GM23338 (cell line): ENCODE measurements around the gene FOXD2. TPM values are rescaled to one million over a fixed set of nuclear protein-coding genes. Genes with fewer than 3 reads are reported as not detected.

Experiments used
- ATAC-seq: fragments of 200-7000 bp; cut with Tn5 transposase; 3 replicates; pipeline ENCODE4 v1.9.1; 2020
- DNase-seq: peaks from one replicate; pipeline ENCODE4 v3.0.0-alpha.2; 2015; ENCODE audit warnings: low spot score
- H2AFZ ChIP-seq: fragments of 200-600 bp; sonication (generic); 2 replicates; pipeline ENCODE4 v1.8.0; 2016; ENCODE audit warnings: antibody characterized with exemption, mild to moderate bottlenecking, moderate library complexity
- H3F3A ChIP-seq: fragments of 200-600 bp; sonication (generic); replicated peaks from 2 replicates; pipeline ENCODE4 v1.8.0; 2017; ENCODE audit warnings: antibody characterized with exemption, mixed run types, low read depth
- H3K27ac ChIP-seq: fragments of 200-600 bp; sonication (generic); 2 replicates; pipeline ENCODE4 v1.6.1; 2016; ENCODE audit warnings: low read depth
- H3K27me3 ChIP-seq: fragments of 200-600 bp; sonication (generic); 2 replicates; pipeline ENCODE4 v1.8.0; 2016; ENCODE audit warnings: mild to moderate bottlenecking, mixed run types, moderate library complexity; ENCODE audit not compliant: insufficient read depth
- H3K36me3 ChIP-seq: fragments of 200-600 bp; sonication (generic); 2 replicates; pipeline ENCODE4 v1.8.0; 2016; ENCODE audit warnings: mild to moderate bottlenecking; ENCODE audit not compliant: insufficient read depth
- H3K4me1 ChIP-seq: fragments of 200-600 bp; sonication (generic); 2 replicates; pipeline ENCODE4 v1.8.0; 2016; ENCODE audit warnings: mild to moderate bottlenecking, moderate library complexity; ENCODE audit not compliant: insufficient read depth
- H3K4me2 ChIP-seq: fragments of 200-600 bp; sonication (generic); 2 replicates; pipeline ENCODE4 v1.7.1; 2017; ENCODE audit warnings: mixed run types
- H3K4me3 ChIP-seq: fragments of 200-600 bp; sonication (generic); 2 replicates; pipeline ENCODE4 v1.6.1; 2016; ENCODE audit warnings: mixed run types
- H3K79me2 ChIP-seq: fragments of 200-600 bp; sonication (generic); replicated peaks from 2 replicates; pipeline ENCODE4 v1.8.0; 2017; ENCODE audit warnings: mild to moderate bottlenecking; ENCODE audit not compliant: insufficient read depth
- H3K9me2 ChIP-seq: fragments of 200-600 bp; sonication (generic); 2 replicates; pipeline ENCODE4 v1.8.0; 2017; ENCODE audit not compliant: insufficient read depth
- H4K20me1 ChIP-seq: fragments of 200-600 bp; sonication (generic); replicated peaks from 2 replicates; pipeline ENCODE4 v1.8.0; 2017; ENCODE audit warnings: mild to moderate bottlenecking; ENCODE audit not compliant: insufficient read depth
- H3K27ac Mint-ChIP-seq: 2 replicates; pipeline ENCODE4 v1.8.0; 2020; ENCODE audit warnings: inconsistent platforms, mild to moderate bottlenecking, moderate library complexity, mixed read lengths
- H3K27me3 Mint-ChIP-seq: 3 replicates; pipeline ENCODE4 v1.8.0; 2022; ENCODE audit warnings: low read depth, mild to moderate bottlenecking, moderate library complexity, mixed read lengths, inconsistent platforms; ENCODE audit not compliant: insufficient read depth, poor library complexity
- H3K36me3 Mint-ChIP-seq: 3 replicates; pipeline ENCODE4 v1.8.0; 2021; ENCODE audit warnings: low read depth, mild to moderate bottlenecking, inconsistent platforms, moderate library complexity, mixed read lengths
- H3K4me1 Mint-ChIP-seq: 3 replicates; pipeline ENCODE4 v1.8.0; 2020; ENCODE audit warnings: mild to moderate bottlenecking, inconsistent platforms, mixed read lengths
- H3K4me3 Mint-ChIP-seq: 3 replicates; pipeline ENCODE4 v1.8.0; 2021; ENCODE audit warnings: moderate library complexity, mild to moderate bottlenecking, inconsistent platforms, mixed read lengths
- H3K9me3 Mint-ChIP-seq: 3 replicates; pipeline ENCODE4 v1.8.0; 2020; ENCODE audit warnings: moderate library complexity, mild to moderate bottlenecking, inconsistent platforms, mixed read lengths
- CREB1 ChIP-seq: fragments of 250-450 bp; sonication (Bioruptor Pico); IDR thresholded peaks from 2 replicates; pipeline ENCODE4 v1.5.0; 2020; ENCODE audit warnings: low read depth, mild to moderate bottlenecking, moderate library complexity
- CTCF ChIP-seq, 2 experiments: fragments of 200-600 bp in 1 of 2; sonication (generic) in 1 of 2; conservative IDR thresholded peaks; 2 replicates each; pipeline versions ENCODE4 v1.5.1 to v1.6.1; 2016 to 2017; ENCODE audit warnings: antibody characterized with exemption in 2 of 2, low read depth in 2 of 2, mild to moderate bottlenecking in 2 of 2, moderate library complexity in 1 of 2
- ETS1 ChIP-seq: IDR thresholded peaks from 2 replicates; pipeline ENCODE4 v1.6.1; 2016; ENCODE audit warnings: antibody characterized with exemption
- EZH2 ChIP-seq: fragments of 200-600 bp; sonication (generic); IDR thresholded peaks from one replicate; pipeline ENCODE4 v1.8.0; 2017; ENCODE audit warnings: antibody characterized with exemption, mild to moderate bottlenecking, low read depth; ENCODE audit not compliant: unreplicated experiment
- EZH2phosphoT487 ChIP-seq: fragments of 200-600 bp; sonication (generic); IDR thresholded peaks from one replicate; pipeline ENCODE4 v1.8.1; 2018; ENCODE audit warnings: antibody characterized with exemption; ENCODE audit not compliant: unreplicated experiment
- JUNB ChIP-seq: IDR thresholded peaks from one replicate; pipeline ENCODE4 v1.6.1; 2016; ENCODE audit warnings: antibody characterized with exemption; ENCODE audit not compliant: unreplicated experiment
- NANOG ChIP-seq: IDR thresholded peaks from 2 replicates; pipeline ENCODE4 v1.6.1; 2016; ENCODE audit warnings: antibody characterized with exemption, borderline replicate concordance
- POLR2AphosphoS5 ChIP-seq: IDR thresholded peaks from 2 replicates; pipeline ENCODE4 v1.6.1; 2016; ENCODE audit warnings: antibody characterized with exemption, low read depth
- REST ChIP-seq: IDR thresholded peaks from one replicate; pipeline ENCODE4 v1.6.1; 2018; ENCODE audit warnings: antibody characterized with exemption; ENCODE audit not compliant: unreplicated experiment
- STAT1 ChIP-seq: IDR thresholded peaks from one replicate; pipeline ENCODE4 v1.6.1; 2016; ENCODE audit warnings: antibody characterized with exemption; ENCODE audit not compliant: unreplicated experiment
- ZNF114 ChIP-seq: fragments of 250-450 bp; sonication (Bioruptor Pico); IDR thresholded peaks from 2 replicates; pipeline ENCODE4 v1.5.0; 2020; ENCODE audit warnings: mild to moderate bottlenecking, moderate library complexity
- ZNF331 ChIP-seq: fragments of 250-450 bp; sonication (Bioruptor Pico); IDR thresholded peaks from 2 replicates; pipeline ENCODE4 v1.5.0; 2020; ENCODE audit warnings: low read depth, mild to moderate bottlenecking, moderate library complexity
- ZNF462 ChIP-seq: fragments of 250-450 bp; sonication (Bioruptor Pico); IDR thresholded peaks from 2 replicates; pipeline ENCODE4 v1.5.0; 2020; ENCODE audit warnings: mild to moderate bottlenecking, moderate library complexity
- polyA plus RNA-seq: library from polyadenylated mRNA; unstranded; fragments of >200 nt; fragmentation: Nextera tagmentation; extraction: Ambion mirVana; gene quantifications from 2 replicates; pipeline ENCODE4 v1.2.1, GENCODE V29; 2016
- total RNA-seq: library from RNA; depleted of rRNA; stranded (reverse); fragments of >200 nt; shearing (Covaris generic); gene quantifications from 2 replicates; pipeline ENCODE4 v1.2.3, GENCODE V29; 2014

FOXD2 gene
- total and polyA plus RNA-seq, 2 experiments from 2014 or later: 0.28 TPM; not detected in 1

- Histone ChIP-seq H3F3A (no peaks in the 10 kb centered on the region), H3K9me2 (no peaks in the 10 kb centered on the region), H3K79me2 (no peaks in the 10 kb centered on the region), H3K27me3 (peaks cover 93% of the 10 kb centered on the region), H4K20me1 (no peaks in the 10 kb centered on the region), H2AFZ (no peak overlapping the region), H3K4me3 (no peak overlapping the region), H3K4me2 (no peak overlapping the region), H3K4me1 (peaks cover 4% of the 10 kb centered on the region; the same call in 1 of the 2 replicates), H3K36me3 (no peaks in the 10 kb centered on the region), H3K27ac (no peak overlapping the region)
- H3K36me3 Mint-ChIP-seq: peaks cover 6% of the 10 kb centered on the region; the same call in 1 of the 3 replicates
- H3K4me1 Mint-ChIP-seq: peaks cover 22% of the 10 kb centered on the region
- TF ChIP-seq EZH2: no peak
- TF ChIP-seq POLR2AphosphoS5: no peak
- no peak for TF ChIP-seq ETS1
- no peak for TF ChIP-seq CREB1
- no peak for TF ChIP-seq STAT1
- TF ChIP-seq JUNB: no peak
- no peak for TF ChIP-seq ZNF462
- TF ChIP-seq NANOG: no peak
- no peak for TF ChIP-seq ZNF114 (CRISPR knock-in tag)
- TF ChIP-seq REST: no peak
- TF ChIP-seq CTCF (conservative IDR thresholded peaks at IDR 0.05; ENCODE audit: low read depth in 2 of 2): no peak
- no peak for TF ChIP-seq ZNF331
- TF ChIP-seq EZH2phosphoT487: no peak
- no peak overlapping the region for H3K27ac Mint-ChIP-seq
- no peak for ATAC-seq
- no peak overlapping the region for H3K4me3 Mint-ChIP-seq
- no peak for DNase-seq
- H3K27me3 Mint-ChIP-seq: peaks cover 61% of the 10 kb centered on the region
- no peaks in the 10 kb centered on the region; the same call in 1 of the 3 replicates for H3K9me3 Mint-ChIP-seq
Measured at GRCh38 chr1:47420547-47420946, 17.3 kb upstream of the FOXD2 start.
